Keratinocyte (primary cell): Measurements from ENCODE around the gene KLRC3. TPM values are rescaled to one million over a fixed set of nuclear protein-coding genes. Genes with fewer than 3 reads are reported as not detected.
"Not testable (repeated sequence)": the region's sequence is repeated elsewhere in the genome, so short reads cannot be mapped to it uniquely, and the experiment has no call there.

Experiments
- DNase-seq: peaks from one replicate; pipeline ENCODE4 v3.0.0-alpha.2; 2011; ENCODE audit warnings: low read depth, missing footprints, low spot score
- FAIRE-seq: peaks from 2 replicates; lab custom pipeline; 2011; peaks lifted over from hg19 to GRCh38; lab: Jason Lieb, UNC
- H2AFZ ChIP-seq: 2 replicates; pipeline ENCODE4 v1.6.0; 2012; ENCODE audit warnings: low read length, control low read depth, inconsistent platforms; ENCODE audit not compliant: control insufficient read depth
- H3K27ac ChIP-seq: 2 replicates; pipeline ENCODE4 v1.5.1; 2011; ENCODE audit warnings: low read length; ENCODE audit not compliant: control insufficient read depth, insufficient read depth
- H3K27me3 ChIP-seq: 3 replicates; pipeline ENCODE4 v1.6.0; 2011; ENCODE audit warnings: low read length; ENCODE audit not compliant: control insufficient read depth, insufficient read depth; ENCODE audit errors: extremely low read depth
- H3K36me3 ChIP-seq, 2 experiments: 2 replicates in 1 of 2; 3 replicates in 1 of 2; pipeline ENCODE4 v1.5.1; 2011; ENCODE audit warnings: low read length in 2 of 2, mild to moderate bottlenecking in 1 of 2; ENCODE audit not compliant: control insufficient read depth in 2 of 2, insufficient read depth in 2 of 2; ENCODE audit errors: extremely low read depth in 1 of 2
- H3K4me1 ChIP-seq: 3 replicates; pipeline ENCODE4 v1.5.1; 2011; ENCODE audit warnings: low read length; ENCODE audit not compliant: control insufficient read depth, insufficient read depth; ENCODE audit errors: extremely low read depth
- H3K4me2 ChIP-seq: 3 replicates; pipeline ENCODE4 v1.6.0; 2011; ENCODE audit warnings: low read depth, low read length; ENCODE audit not compliant: control insufficient read depth, insufficient read depth; ENCODE audit errors: extremely low read depth
- H3K4me3 ChIP-seq, 3 experiments: fragments of 200-600 bp in 1 of 3; sonication (generic) in 1 of 3; 2 replicates in 2 of 3; 3 replicates in 1 of 3; pipeline ENCODE4 v1.5.1; 2011 to 2016; ENCODE audit warnings: low read length in 3 of 3, mild to moderate bottlenecking in 3 of 3, control low read depth in 2 of 3, inconsistent platforms in 1 of 3, low read depth in 1 of 3, mixed read lengths in 1 of 3, mixed run types in 1 of 3, moderate library complexity in 1 of 3; ENCODE audit not compliant: control insufficient read depth in 2 of 3, insufficient read depth in 2 of 3; ENCODE audit errors: extremely low read depth in 1 of 3
- H3K79me2 ChIP-seq: 2 replicates; pipeline ENCODE4 v1.6.0; 2012; ENCODE audit warnings: low read length; ENCODE audit not compliant: control insufficient read depth, insufficient read depth
- H3K9ac ChIP-seq: 3 replicates; pipeline ENCODE4 v1.6.0; 2011; ENCODE audit warnings: low read length; ENCODE audit not compliant: control insufficient read depth, insufficient read depth; ENCODE audit errors: extremely low read depth
- H3K9me1 ChIP-seq: 3 replicates; pipeline ENCODE4 v1.6.0; 2011; ENCODE audit warnings: low read length; ENCODE audit not compliant: control insufficient read depth, insufficient read depth; ENCODE audit errors: extremely low read depth
- H3K9me3 ChIP-seq: 2 replicates; pipeline ENCODE4 v1.5.1; 2012; ENCODE audit warnings: low read depth, low read length; ENCODE audit not compliant: control insufficient read depth
- H4K20me1 ChIP-seq: 3 replicates; pipeline ENCODE4 v1.6.0; 2011; ENCODE audit warnings: low read length; ENCODE audit not compliant: control insufficient read depth, insufficient read depth; ENCODE audit errors: extremely low read depth
- CTCF ChIP-seq, 3 experiments: IDR thresholded peaks in 1 of 3; conservative IDR thresholded peaks in 1 of 3; optimal IDR thresholded peaks in 1 of 3; 2 replicates in 2 of 3; 3 replicates in 1 of 3; pipeline versions ENCODE3 to v1.5.1; 2011; ENCODE audit warnings: low read length in 3 of 3, mild to moderate bottlenecking in 3 of 3, moderate library complexity in 2 of 3, control low read depth in 1 of 3, inconsistent platforms in 1 of 3; ENCODE audit not compliant: insufficient read depth in 2 of 3; ENCODE audit errors: extremely low read depth in 1 of 3
- EZH2 ChIP-seq: IDR thresholded peaks from one replicate; pipeline ENCODE4 v1.6.1; 2012; ENCODE audit warnings: inconsistent platforms, mild to moderate bottlenecking, low read length, moderate library complexity
- dilution Hi-C: fragments of 300-500 bp; cut with MboI; formaldehyde crosslinking; loops from one replicate; pipeline ENCODE4 v1.7.0; 2020; ENCODE audit warnings: low sequenced_read_pairs; ENCODE audit not compliant: extremely low pct_ligation_motif_present
- polyA plus RNA-seq, 5 experiments: library from polyadenylated mRNA; depleted of rRNA in 3 of 5; stranded (reverse) in 3 of 5; stranded (forward) in 1 of 5; unstranded in 1 of 5; fragments of >200 nt; gene quantifications; 1 replicate in 1 of 5; 2 replicates in 3 of 5; 3 replicates in 1 of 5; pipeline versions ENCODE4 v1.2.1 to v1.2.3, GENCODE V29; 2011 to 2012; ENCODE audit warnings: missing spikeins in 2 of 5, low read depth in 1 of 5, low replicate concordance in 1 of 5

The KLRC3 gene
- polyA plus RNA-seq, 1 donor (not counting 4 experiments of a cell fraction or from before 2014, with no cell fraction given), result not detected

DNA sequence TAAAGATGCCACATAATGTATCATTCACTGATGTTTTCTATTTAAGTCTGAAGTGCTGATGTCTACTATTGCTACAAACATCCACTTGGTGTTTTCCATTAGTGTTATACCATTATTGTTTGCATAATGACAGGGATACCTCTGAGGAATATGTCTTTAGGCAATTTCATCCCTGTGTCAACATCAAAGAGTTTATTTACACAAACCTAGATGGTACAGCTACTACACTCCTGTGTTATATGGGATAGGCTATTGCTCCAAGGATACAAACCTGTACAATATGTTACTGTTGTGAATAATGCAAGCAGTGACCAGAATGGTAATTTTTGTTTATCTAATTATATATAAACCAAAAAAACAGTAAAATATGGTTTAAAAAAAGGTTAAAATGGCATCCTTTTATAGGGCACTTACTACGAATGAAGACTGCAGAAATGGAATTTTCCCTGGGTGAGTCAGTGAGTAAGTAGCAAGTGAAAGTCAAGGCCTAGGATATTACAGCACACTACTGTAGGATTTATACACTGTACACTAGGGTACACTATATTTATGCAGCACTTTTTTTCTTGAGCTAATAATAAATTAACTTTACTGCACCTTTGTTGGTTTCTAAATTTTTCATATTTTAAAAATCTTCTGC lies 4.0 kb upstream of the KLRC3 start:
- H3K9ac ChIP-seq, DNase-seq, H3K27me3 ChIP-seq, H4K20me1 ChIP-seq, H3K79me2 ChIP-seq, H2AFZ ChIP-seq, dilution Hi-C loops, H3K27ac ChIP-seq, H3K4me1 ChIP-seq, H3K36me3 ChIP-seq, H3K4me3 ChIP-seq, H3K4me2 ChIP-seq, H3K9me3 ChIP-seq, H3K9me1 ChIP-seq: not testable (repeated sequence)
- FAIRE-seq, result peak; percentile 86

DNA sequence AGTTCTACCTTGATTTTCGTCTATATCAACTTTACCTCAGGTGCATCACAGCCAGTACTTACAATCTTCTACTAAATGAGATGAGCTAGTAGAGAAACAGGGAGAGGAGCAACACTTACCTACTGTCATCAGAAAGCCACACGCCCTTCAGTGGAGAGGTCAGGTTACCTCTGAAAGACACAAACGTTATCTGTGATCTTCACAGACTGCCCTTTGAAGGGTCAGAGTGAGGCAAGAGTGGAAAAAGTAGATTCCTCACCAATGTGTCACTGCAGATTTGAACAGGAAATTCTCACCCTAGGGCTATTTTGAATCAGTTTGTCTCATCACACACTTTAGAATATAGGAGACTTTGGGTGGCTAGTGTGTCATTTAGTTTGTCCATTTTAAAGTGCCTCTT lies 1.8 kb upstream of the KLRC3 start:
- H3K27me3 ChIP-seq, H3K4me1 ChIP-seq, H3K4me3 ChIP-seq, H3K27ac ChIP-seq, H2AFZ ChIP-seq, DNase-seq, H3K36me3 ChIP-seq, H3K9me3 ChIP-seq, H3K9me1 ChIP-seq, H3K9ac ChIP-seq, H4K20me1 ChIP-seq, H3K79me2 ChIP-seq, dilution Hi-C loops, H3K4me2 ChIP-seq: not testable (repeated sequence)
- peak; percentile 100 for FAIRE-seq

DNA sequence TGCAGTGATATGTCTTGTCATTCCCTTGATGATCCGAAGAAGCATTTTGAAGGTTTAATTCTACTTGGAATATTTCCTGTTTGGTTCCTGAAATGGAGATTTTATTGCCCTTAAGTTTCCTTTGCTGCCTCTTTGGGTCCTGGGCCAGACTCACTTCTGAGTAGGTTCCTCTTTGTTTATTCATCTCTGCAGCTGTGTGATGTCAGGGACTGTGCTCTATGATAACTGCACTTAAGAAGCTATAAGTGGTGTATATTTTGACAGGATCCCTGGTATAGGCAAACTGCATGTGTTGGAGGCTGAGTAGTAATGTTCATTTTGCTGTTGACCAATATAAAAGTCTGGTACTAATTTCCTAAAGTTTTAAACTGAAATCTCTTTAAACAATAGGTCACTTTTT lies 11.0 kb downstream of the KLRC3 start, which contains the start of gene KLRC4:
Gene KLRC4 (minus strand): TSS at position 366 of the 400 bp plus-strand sequence. CDS start 182 bp downstream, at position 184.
- dilution Hi-C loops, result no loop called here
- Histone ChIP-seq H3K9me1 (no peaks in the 10 kb centered on the region), H3K9me3 (no peaks in the 10 kb centered on the region), H3K27me3 (no peaks in the 10 kb centered on the region), H3K4me2 (no peak within 1 kb of the TSS), H3K79me2 (no peaks in the 10 kb centered on the region), H3K36me3 (no peaks in the 10 kb centered on the region), H4K20me1 (no peaks in the 10 kb centered on the region), H3K27ac (no peak within 1 kb of the TSS), H3K4me1 (peaks cover 4% of the 10 kb centered on the region), H3K4me3 (no peak within 1 kb of the TSS), H2AFZ (no peak within 1 kb of the TSS), H3K9ac (no peak within 1 kb of the TSS)
- no peak for TF ChIP-seq EZH2
- no peak for TF ChIP-seq CTCF (optimal IDR thresholded peaks at IDR 0.05 in 1 of 3, IDR thresholded peaks at IDR 0.05 in 1 of 3, conservative IDR thresholded peaks at IDR 0.05 in 1 of 3; ENCODE audit: extremely low read depth in 1 of 3, insufficient read depth in 2 of 3, low read length in 3 of 3)
- FAIRE-seq (peak; percentile 34), DNase-seq (no peak)
